Activated CD4-positive, alpha-beta T cell treated with anti-CD3 and anti-CD28 coated beads, Interleukin-2, amount 50 U/mL, for 48 hours (primary cell): Measurements from ENCODE around the gene SPEM2.

Experiments
- DNase-seq, 2 experiments: peaks; one replicate each; pipeline ENCODE4 v3.0.0-alpha.2; 2020

SPEM2 gene

DNA sequence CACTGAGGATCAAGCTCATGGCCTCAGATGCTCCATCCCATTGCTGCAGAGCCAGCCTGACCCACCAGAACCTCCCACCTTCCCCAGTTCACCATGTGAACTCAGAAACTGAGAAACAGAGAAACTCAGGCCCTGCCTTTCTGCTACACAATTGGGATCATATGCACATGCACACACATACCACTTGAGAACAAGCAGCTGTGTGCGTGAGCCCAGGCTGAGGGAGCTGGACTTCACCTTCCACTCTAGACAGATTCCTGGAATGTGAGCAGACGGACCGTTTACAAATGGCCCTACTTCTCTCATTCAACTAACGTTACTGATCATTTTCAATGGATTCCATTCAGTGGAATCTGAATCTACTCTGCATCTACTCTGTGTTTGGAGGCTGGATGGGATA lies 1.7 kb upstream of the SPEM2 start:
- DNase-seq = no peak

DNA sequence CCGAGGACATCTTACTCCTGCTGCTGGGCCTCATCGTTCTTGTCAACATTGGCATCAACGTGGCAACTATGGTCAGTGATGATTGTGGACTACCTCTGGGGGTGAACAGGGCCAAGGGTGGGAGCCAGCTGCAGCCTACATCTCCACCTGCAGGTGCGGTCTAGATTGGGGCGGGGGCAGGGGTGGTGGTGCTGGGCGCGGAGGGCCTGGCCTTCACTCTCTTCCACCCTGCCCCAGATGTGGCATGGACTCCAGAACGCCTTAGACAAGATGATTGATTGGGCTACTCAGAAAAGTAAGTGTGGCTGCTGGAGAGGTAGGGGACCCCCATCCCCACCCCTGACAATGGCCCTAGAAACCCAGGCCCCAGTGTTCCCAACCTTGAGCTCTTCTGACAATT lies 340 bp downstream of the SPEM2 start:
- no peak for DNase-seq

GRCh38 chr17:7426203-7426863 lies 917 bp downstream of the SPEM2 start:
- DNase-seq = no peak

GRCh38 chr17:7426896-7427489 lies 1.6 kb downstream of the SPEM2 start:
- DNase-seq = no peak

DNA sequence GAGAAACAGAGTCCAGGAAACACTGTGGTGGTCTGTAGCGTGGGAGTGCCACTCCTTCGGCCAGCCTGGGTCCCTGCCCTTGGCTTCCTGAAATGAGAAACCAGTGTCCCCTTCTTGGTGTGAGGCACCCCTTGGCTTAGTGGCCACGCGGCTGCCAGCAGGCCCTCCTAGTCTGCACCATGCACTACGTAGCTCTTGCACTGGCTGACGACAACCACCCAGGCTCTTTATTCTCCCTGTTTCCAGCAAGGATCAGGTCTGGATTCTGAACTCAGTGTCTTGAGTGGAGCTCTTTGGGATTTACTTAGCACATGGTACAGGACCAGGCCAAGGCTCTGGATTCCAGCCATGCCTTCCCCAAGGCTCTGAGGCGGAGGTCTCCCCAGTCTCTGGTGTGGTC lies 2.1 kb downstream of the SPEM2 start:
- DNase-seq = no peak

DNA sequence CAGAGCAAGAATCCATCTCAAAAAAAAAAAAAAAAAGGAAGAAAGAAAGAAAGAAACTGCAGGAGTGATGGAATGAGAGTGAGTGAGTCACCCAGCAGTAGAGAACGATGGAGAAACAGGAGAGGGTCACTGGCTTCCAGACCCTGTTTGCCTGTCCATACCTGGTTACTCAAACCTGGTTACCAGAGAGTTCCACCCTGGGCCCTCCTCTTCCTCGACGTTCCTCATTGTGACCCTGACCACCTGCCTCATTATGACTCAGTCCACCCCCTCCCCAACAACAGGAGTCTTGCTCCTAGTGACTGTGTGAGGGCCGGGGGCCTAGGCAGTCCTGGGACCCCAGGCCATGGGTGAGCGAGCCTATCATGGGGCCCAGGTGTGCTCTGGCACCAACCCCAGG lies 3.1 kb downstream of the SPEM2 start, which contains the start of gene SPEM3:
SPEM3 (plus strand) TSS at position 301 of the 400 bp plus-strand sequence; CDS start at position 347, 46 bp downstream.
- no peak for DNase-seq

DNA sequence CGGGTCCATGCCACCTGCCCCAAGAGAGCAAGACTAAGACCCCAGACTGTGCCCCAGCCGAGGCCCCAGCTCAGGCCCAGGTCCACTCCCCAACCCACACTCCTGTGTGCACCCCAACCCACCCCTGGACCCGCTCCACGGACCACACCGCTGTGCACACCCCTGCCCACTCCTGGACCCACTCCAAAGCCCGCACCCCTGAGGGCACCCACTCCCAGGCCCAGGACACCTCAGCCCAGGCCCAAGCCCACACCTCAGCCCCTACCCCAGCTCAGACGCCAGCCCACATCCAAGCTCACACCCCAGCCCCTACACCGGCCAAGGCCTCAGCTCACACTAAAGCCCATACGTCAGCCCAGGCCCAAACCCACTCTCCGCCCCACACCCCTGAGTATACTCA lies 4.3 kb downstream of the SPEM2 start:
- DNase-seq = no peak

DNA sequence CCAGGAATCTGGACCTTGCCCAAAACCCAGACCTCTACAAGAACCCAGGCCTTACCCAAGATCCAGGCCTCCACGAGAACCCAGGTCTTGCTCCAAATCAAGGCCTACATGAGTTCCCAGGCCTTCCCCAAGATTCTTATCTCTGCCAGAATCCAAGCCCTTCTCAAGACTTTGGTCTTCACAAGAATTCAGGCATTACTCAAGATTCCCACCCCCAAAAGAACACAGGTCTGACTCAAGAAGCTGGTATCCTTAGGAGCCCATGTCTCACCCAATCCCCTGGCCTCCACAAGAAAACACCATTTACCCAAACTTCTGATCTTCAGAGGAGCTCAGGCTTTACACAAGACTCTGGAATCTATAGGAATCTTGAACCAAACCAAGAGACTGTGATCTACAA lies 5.8 kb downstream of the SPEM2 start:
- no peak for DNase-seq

DNA sequence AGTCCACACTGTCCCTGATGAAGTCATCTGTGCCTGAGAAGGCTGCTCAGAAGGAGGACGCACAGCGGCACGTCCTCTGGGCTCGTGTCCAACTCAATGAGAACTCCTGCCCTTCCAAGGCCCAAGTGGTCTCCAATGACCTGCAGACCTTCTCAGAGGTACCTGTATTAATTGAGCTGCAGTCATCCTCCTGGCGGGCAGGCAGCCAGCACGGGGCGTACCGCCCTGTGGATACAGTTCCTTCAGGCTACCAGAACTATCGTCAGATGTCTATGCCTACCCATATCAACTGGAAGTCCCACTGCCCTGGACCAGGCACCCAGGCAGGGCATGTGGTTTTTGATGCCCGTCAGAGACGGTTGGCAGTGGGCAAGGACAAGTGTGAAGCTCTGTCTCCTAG lies 6.9 kb downstream of the SPEM2 start:
- no peak for DNase-seq

DNA sequence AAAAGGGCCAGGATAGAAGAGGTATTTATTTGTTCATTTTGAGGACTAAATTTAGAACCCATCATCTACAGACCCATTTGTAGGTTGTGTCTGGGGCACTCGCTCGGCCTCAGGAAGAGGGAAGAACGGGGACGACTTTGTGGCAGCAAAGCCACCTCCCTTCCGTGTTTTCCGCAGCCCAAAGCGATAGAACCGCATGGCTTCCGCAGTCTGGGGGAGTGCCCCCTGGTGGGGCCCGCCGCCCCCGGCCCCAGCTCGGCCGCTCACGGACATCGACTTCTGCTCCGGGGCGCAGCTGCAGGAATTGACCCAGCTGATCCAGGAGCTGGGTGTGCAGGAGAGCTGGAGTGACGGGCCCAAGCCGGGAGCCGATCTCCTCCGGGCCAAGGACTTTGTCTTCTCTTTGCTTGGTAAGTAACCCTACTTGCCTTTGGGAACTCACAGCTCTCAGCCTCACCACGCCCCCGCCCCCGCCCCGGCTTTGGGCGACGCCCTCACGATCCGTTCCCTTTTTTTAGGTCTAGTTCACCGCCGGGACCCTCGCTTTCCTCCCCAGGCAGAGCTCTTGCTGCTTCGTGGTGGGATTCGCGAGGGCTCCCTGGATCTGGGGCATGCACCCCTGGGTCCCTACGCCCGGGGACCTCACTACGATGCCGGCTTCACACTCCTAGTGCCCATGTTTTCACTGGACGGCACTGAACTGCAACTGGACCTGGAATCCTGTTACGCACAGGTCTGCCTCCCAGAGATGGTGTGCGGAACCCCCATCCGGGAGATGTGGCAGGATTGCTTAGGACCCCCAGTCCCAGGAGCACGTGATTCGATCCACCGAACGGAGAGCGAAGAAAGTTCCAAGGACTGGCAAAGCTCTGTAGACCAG lies 10.5 kb downstream of the SPEM2 start:
- DNase-seq = peak; percentile 68 to 70

GRCh38 chr17:7436556-7437368 lies 11.3 kb downstream of the SPEM2 start:
- DNase-seq = peak; percentile 80 to 82

DNA sequence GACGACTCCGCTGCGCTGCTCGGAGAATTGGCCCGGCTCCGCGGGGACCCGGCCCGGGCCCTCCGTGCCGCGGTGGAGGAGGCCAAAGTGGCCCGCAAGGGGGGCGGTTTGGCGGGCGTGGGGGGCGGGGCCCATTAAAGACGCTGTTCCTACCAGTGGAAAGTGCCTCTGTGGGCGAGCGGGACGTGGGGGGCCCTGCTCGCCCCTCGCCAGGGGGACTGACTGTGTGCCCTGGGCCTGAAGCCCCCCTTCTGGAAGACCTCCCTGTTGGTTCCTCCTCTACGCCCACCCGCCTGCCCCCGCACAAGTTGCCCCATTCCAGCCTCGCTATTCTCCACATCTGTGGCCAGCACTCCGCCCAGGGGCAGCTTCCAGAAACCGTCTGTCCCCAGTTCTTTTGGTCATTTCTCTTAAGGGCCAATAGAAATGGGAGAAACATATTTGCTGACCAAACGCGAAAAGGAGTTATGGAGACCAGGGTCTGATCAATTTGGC lies 12.0 kb downstream of the SPEM2 start:
- no peak for DNase-seq

- peak; percentile 74 to 78 for DNase-seq
These were observed 12.7 kb downstream of the SPEM2 start for GRCh38 chr17:7437950-7438614.

DNA sequence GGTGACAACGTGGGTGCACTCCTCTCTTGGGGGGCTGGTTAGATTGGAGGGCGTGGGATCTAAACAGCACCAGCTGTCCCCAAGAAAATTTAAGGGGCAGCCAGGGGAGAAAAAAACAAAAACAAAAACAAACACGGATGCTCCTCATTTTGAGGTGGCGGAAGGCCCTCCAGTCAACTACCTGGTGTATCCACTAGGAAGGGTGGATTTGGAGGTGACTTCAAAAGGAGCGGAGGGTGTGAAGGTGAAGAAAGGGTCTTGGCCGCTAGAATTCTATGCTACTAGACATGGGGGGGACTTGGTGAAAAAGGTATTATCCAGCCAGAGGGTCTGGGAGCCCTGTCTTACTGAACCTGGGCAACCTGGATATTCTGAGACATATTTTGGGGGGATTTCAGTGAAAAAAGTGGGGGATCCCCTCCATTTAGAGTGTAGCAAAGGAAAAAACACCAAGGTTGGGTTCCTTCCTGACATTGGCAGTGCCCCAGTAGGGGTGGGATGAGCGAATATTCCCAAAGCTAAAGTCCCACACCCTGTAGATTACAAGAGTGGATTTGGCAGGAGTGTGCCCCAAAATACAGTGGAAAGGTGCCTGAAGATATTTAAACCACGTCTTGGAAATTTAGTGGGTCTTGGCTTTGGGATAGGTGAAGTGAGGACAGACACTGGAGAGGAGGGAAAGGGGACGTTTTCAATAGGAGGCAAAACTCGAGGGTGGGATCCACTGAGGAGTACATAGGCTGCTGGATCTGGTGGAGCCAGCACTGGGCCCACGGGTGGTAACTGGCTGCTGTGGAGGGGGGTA lies 13.4 kb downstream of the SPEM2 start:
- no peak for DNase-seq

DNA sequence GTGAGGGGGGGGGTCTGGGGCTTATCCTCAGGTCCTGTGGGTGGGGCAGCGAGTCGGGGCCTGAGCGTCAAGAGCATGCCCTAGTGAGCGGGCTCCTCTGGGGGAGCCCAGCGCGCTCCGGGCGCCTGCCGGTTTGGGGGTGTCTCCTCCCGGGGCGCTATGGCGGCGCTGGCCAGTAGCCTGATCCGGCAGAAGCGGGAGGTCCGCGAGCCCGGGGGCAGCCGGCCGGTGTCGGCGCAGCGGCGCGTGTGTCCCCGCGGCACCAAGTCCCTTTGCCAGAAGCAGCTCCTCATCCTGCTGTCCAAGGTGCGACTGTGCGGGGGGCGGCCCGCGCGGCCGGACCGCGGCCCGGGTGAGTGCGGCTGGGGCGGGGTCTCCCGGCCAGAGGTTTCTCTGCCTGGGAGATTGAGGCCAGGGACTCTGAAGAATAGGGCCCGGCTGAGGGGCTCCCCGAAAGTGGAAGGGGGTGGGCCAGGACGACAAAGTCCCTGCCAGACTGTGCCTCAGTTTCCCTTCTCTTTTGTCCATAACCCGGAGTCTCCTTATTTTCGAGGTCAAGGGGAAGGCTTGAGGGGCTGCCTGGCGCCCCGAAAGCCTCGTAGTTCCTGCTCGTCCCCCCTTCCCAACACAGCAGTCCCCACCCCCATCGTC lies 14.2 kb downstream of the SPEM2 start, which contains the start of gene FGF11:
FGF11 (plus strand) TSS at position 51 of the 651 bp plus-strand sequence; CDS start at position 160, 109 bp downstream.
- peak in 1 of 2 experiments; percentile 13 for DNase-seq

DNA sequence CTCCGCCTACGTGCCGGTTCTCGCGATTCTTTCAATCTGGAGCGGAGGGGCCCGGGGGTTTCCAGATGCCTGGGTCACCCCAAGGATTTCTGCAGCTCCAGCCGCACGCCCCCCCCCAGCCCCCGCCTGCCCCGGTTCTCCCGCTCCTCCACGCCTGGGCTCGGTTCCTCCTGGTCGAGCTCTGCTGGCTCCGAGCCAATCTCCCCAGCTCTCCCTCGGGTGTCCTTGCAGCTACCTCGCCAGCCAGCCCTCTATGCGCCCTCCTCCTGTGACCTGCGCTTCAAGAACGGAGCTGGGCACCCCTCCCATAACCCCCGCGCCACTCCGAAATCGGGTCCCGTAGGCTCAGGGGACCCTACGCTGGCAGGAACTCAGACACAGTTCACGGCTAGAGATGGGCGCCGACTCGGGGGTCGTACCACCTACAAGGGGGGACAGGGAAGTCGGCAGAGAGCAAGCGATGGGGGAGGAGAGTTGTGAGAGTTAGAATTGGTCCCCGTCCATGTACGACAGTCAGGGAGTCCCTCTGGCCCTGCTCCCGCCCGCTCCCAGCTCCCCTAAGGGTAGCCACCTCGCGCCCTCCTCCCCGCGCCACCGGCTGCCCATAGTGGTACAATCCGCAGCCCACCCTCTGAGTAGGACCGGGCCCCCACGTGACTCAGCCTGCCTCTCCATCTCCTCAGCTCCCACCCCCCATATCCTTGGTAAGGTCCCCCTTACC lies 14.9 kb downstream of the SPEM2 start:
- DNase-seq = peak; percentile 55 to 68

DNA sequence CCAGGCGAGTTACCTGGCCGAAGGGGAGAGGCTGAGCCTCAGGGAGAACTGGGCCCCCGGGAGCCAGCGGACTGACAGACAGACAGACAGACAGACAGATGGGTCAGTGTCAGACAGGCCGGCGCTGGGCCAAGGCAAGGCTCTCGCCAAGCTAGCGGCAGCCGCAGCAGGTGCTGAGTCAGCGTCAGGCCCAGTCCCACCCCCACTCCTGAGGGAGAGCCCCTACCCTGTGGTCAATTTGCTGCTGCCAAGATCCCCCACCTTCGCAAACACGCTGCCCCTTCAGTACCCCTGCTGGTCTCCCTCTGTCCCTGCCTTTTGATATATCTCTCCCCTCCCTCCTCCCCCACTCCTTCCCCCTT lies 15.4 kb downstream of the SPEM2 start:
- peak; percentile 29 to 39 for DNase-seq

- no peak for DNase-seq
These were observed 15.8 kb downstream of the SPEM2 start for GRCh38 chr17:7441266-7441665.

GRCh38 chr17:7442142-7442541 lies 16.7 kb downstream of the SPEM2 start:
- no peak for DNase-seq
